Stomach (tissue), 4 donors: ENCODE results near the gene KATNAL2.

ENCODE experiments used
- EP300 ChIP-seq: sonication (generic); formaldehyde crosslinking; IDR thresholded peaks from one replicate; pipeline ENCODE4 v1.6.1; 2017; ENCODE audit warnings: antibody characterized with exemption
- POLR2A ChIP-seq, 4 donors: fragments of 450-650 bp; IDR thresholded peaks; one replicate each; pipeline ENCODE4 v1.6.1; 2016; ENCODE audit warnings: antibody characterized with exemption in 4 of 4, control low read depth in 2 of 4, mild to moderate bottlenecking in 1 of 4, moderate library complexity in 1 of 4
- POLR2AphosphoS5 ChIP-seq, 3 donors: sonication (generic); formaldehyde crosslinking; IDR thresholded peaks; one replicate each; pipeline ENCODE4 v1.6.1; 2016; ENCODE audit warnings: antibody characterized with exemption in 3 of 3

DNA sequence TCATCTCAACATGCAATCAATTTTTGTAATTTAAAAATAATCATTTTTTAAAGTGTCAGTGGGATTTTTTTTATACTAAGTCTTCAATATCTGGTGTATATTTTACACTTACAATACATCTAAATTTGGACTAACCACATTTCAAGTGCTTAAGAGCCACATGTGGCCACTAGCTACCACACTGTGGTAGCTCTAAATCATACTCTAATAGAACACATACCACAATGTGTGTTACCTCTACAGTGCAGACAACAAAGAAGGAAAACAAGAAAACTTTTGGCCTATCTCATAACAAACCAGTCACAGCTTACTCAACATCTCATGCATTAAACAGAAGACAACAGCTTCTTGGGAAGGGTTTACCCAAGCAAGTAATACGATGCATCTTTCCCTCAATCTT lies 24.6 kb upstream of the KATNAL2 start:
- TF ChIP-seq EP300 (no peak), POLR2A (IDR thresholded peaks at IDR 0.05) (no peak), POLR2AphosphoS5 (IDR thresholded peaks at IDR 0.05) (no peak)
